ENCODE results near the gene PDK2.

- TF ChIP-seq CTCF (conservative IDR thresholded peaks at IDR 0.05; ENCODE audit: low read depth, low read length) = no peak
- no peak for TF ChIP-seq EZH2 (IDR thresholded peaks at IDR 0.05; ENCODE audit: borderline replicate concordance, low read depth, low read length, poor library complexity, severe bottlenecking)
Observed at GRCh38 chr17:50154604-50155003, 59.5 kb downstream of the PDK2 start.

Data from A673 (cell line).